CD14-positive monocyte (primary cell): ENCODE measurements around the gene NECAB3. TPM values are rescaled to one million over a fixed set of nuclear protein-coding genes. Genes with fewer than 3 reads are reported as not detected.

Experiments used
- DNase-seq, 3 donors: peaks; one replicate each; pipeline ENCODE4 v3.0.0-alpha.2; 2011 to 2022
- H2AFZ ChIP-seq: 2 replicates; pipeline ENCODE4 v1.6.0; 2012; ENCODE audit warnings: mild to moderate bottlenecking, low read depth, low read length, inconsistent platforms; ENCODE audit not compliant: insufficient read depth, poor library complexity, severe bottlenecking
- H3K27ac ChIP-seq, 2 donors: 1 replicate in 1 of 2; 2 replicates in 1 of 2; pipeline ENCODE4 v1.5.1; 2012 to 2013; ENCODE audit warnings: low read length in 2 of 2, control low read depth in 1 of 2, inconsistent platforms in 1 of 2, low read depth in 1 of 2, mild to moderate bottlenecking in 1 of 2
- H3K27me3 ChIP-seq, 2 donors: one replicate each; pipeline versions ENCODE4 v1.6.0 to v1.6.1; 2011 to 2013; ENCODE audit warnings: low read length in 2 of 2; ENCODE audit not compliant: control insufficient read depth in 2 of 2, insufficient read depth in 2 of 2
- H3K36me3 ChIP-seq, 2 donors: replicated peaks in 1 of 2; 1 replicate in 1 of 2; 2 replicates in 1 of 2; pipeline versions ENCODE4 v1.5.1 to v1.6.1; 2012 to 2013; ENCODE audit warnings: low read length in 2 of 2, control low read depth in 1 of 2, inconsistent platforms in 1 of 2, mild to moderate bottlenecking in 1 of 2; ENCODE audit not compliant: insufficient read depth in 2 of 2, control insufficient read depth in 1 of 2
- H3K4me1 ChIP-seq, 2 donors: 1 replicate in 1 of 2; 2 replicates in 1 of 2; pipeline versions ENCODE4 v1.5.1 to v1.6.1; 2012 to 2013; ENCODE audit warnings: low read length in 2 of 2, control low read depth in 1 of 2, inconsistent platforms in 1 of 2, mild to moderate bottlenecking in 1 of 2, moderate library complexity in 1 of 2; ENCODE audit not compliant: insufficient read depth in 2 of 2, control insufficient read depth in 1 of 2
- H3K4me2 ChIP-seq: replicated peaks from 2 replicates; pipeline ENCODE3; 2012; ENCODE audit warnings: low read length, moderate library complexity, mild to moderate bottlenecking; ENCODE audit not compliant: poor library complexity, severe bottlenecking; ENCODE audit errors: extremely low read depth
- H3K4me3 ChIP-seq, 3 experiments: fragments of 200-600 bp in 1 of 3; sonication (generic) in 1 of 3; replicated peaks in 1 of 3; 1 replicate in 2 of 3; 2 replicates in 1 of 3; pipeline ENCODE4 v1.5.1; 2011 to 2013; ENCODE audit warnings: low read length in 3 of 3, mild to moderate bottlenecking in 3 of 3, control low read depth in 2 of 3, low read depth in 2 of 3, inconsistent platforms in 1 of 3, moderate library complexity in 1 of 3
- H3K79me2 ChIP-seq: 2 replicates; pipeline ENCODE4 v1.6.0; 2012; ENCODE audit warnings: mild to moderate bottlenecking, control low read depth, inconsistent platforms, low read length, moderate library complexity; ENCODE audit not compliant: insufficient read depth
- H3K9ac ChIP-seq: 2 replicates; pipeline ENCODE4 v1.6.0; 2017; ENCODE audit warnings: low read length, mild to moderate bottlenecking; ENCODE audit not compliant: insufficient read depth, poor library complexity, severe bottlenecking
- H3K9me3 ChIP-seq, 2 donors: replicated peaks in 1 of 2; 1 replicate in 1 of 2; 2 replicates in 1 of 2; pipeline versions ENCODE4 v1.5.1 to v1.6.1; 2012 to 2013; ENCODE audit warnings: low read length in 2 of 2, control low read depth in 1 of 2; ENCODE audit not compliant: control insufficient read depth in 1 of 2, insufficient read depth in 1 of 2
- H4K20me1 ChIP-seq: 2 replicates; pipeline ENCODE4 v1.6.0; 2012; ENCODE audit warnings: mild to moderate bottlenecking, low read length, control low read depth, moderate library complexity; ENCODE audit not compliant: insufficient read depth
- H3K27ac Mint-ChIP-seq, 7 donors: one replicate each; pipeline ENCODE4 v1.8.0; 2020; ENCODE audit warnings: mild to moderate bottlenecking in 7 of 7, mixed read lengths in 7 of 7, moderate library complexity in 6 of 7, inconsistent platforms in 2 of 7
- H3K27me3 Mint-ChIP-seq, 3 donors: one replicate each; pipeline ENCODE4 v1.8.0; 2021 to 2022; ENCODE audit warnings: low read depth in 3 of 3, mild to moderate bottlenecking in 3 of 3, mixed read lengths in 3 of 3, moderate library complexity in 3 of 3, inconsistent platforms in 1 of 3
- H3K36me3 Mint-ChIP-seq, 2 donors: one replicate each; pipeline ENCODE4 v1.8.0; 2020; ENCODE audit warnings: mixed read lengths in 2 of 2, inconsistent platforms in 1 of 2, mild to moderate bottlenecking in 1 of 2
- H3K4me1 Mint-ChIP-seq: one replicate; pipeline ENCODE4 v1.8.0; 2020; ENCODE audit warnings: mild to moderate bottlenecking, mixed read lengths
- H3K4me3 Mint-ChIP-seq, 2 donors: one replicate each; pipeline ENCODE4 v1.8.0; 2020; ENCODE audit warnings: mild to moderate bottlenecking in 2 of 2, mixed read lengths in 2 of 2, moderate library complexity in 1 of 2
- H3K9me3 Mint-ChIP-seq, 7 donors: one replicate each; pipeline ENCODE4 v1.8.0; 2020 to 2022; ENCODE audit warnings: mixed read lengths in 7 of 7, mild to moderate bottlenecking in 6 of 7, moderate library complexity in 6 of 7, inconsistent platforms in 2 of 7
- CTCF ChIP-seq: fragments of 200-600 bp; IDR thresholded peaks from one replicate; pipeline ENCODE4 v1.8.0; 2022; ENCODE audit warnings: antibody characterized with exemption, mild to moderate bottlenecking
- WGBS: methylation state at CpG from one replicate; pipeline ENCODE4 v1.1.5; 2013; ENCODE audit warnings: missing lambda C conversion rate; ENCODE audit not compliant: insufficient coverage; 5-methylcytosine and 5-hydroxymethylcytosine counted together
- intact Hi-C, 2 donors: fragments of 100-400 bp; cut with micrococcal nuclease; formaldehyde crosslinking; loops; one replicate each; pipeline versions ENCODE4 v1.15.0 to v1.15.1; 2023
- polyA plus RNA-seq, 3 donors: library from polyadenylated mRNA; depleted of rRNA in 1 of 3; unstranded in 2 of 3; stranded (reverse) in 1 of 3; fragments of 300-500 nt in 2 of 3; fragments of >200 nt in 1 of 3; fragmentation: Illumina TruSeq in 2 of 3; gene quantifications; 1 replicate in 2 of 3; 2 replicates in 1 of 3; pipeline ENCODE4 v1.2.3, GENCODE V29; 2012 to 2021

The NECAB3 gene
- polyA plus RNA-seq, 3 donors: 1.3 to 12.8 (median 1.8) TPM

- WGBS: 96% methylated on average over 2 of the region's 2 CpGs
- peaks cover 37 to 54% of the 10 kb centered on the region in 2 donors for H3K4me1 ChIP-seq
These were observed 9.5 kb downstream of the NECAB3 start for GRCh38 chr20:33664762-33665144.

GRCh38 chr20:33664085-33664761 is 10.0 kb downstream of the NECAB3 start:
- intact Hi-C loops: loop anchor here (5.0 to 10.0 kb wide), 3 partner anchors 179 to 331 kb away; partner anchors contain the start of gene RALY (in 2 of the 2)

More at GRCh38 chr20:33664762-33665144, 9.5 kb downstream of the NECAB3 start:
- Histone ChIP-seq H4K20me1 (peaks cover 9% of the 10 kb centered on the region), H3K79me2 (no peaks in the 10 kb centered on the region), H3K36me3 (no peaks in the 10 kb centered on the region), H3K9ac (no peak overlapping the region), H2AFZ (no peak overlapping the region), H3K9me3 (no peaks in the 10 kb centered on the region), H3K27ac (no peak overlapping the region), H3K4me3 (no peak overlapping the region), H3K4me2 (no peak overlapping the region), H3K27me3 (no peaks in the 10 kb centered on the region)
- peaks cover 0 to 3% (median 0%) of the 10 kb centered on the region in 7 donors for H3K9me3 Mint-ChIP-seq
- intact Hi-C loops: loop anchor here (5.0 to 10.0 kb wide), 5 partner anchors 68 to 330 kb away; partner anchors contain the start of genes RALY (in 2 of the 2) and ZNF341 (in 1 of the 2)
- H3K4me1 Mint-ChIP-seq: peaks cover 38% of the 10 kb centered on the region
- TF ChIP-seq CTCF: no peak
- peak overlapping the region; percentile 7 to 55 for H3K4me3 Mint-ChIP-seq
- no peak for DNase-seq
- peaks cover 2 to 3% (median 2%) of the 10 kb centered on the region in 3 donors for H3K27me3 Mint-ChIP-seq
- peaks cover 3 to 10% of the 10 kb centered on the region in 2 donors for H3K36me3 Mint-ChIP-seq
- peak overlapping the region in 3 of 7 donors; percentile 13 to 64 (median 27) for H3K27ac Mint-ChIP-seq

More at GRCh38 chr20:33664085-33664761, 10.0 kb downstream of the NECAB3 start:
- 65% methylated on average over 9 of the region's 9 CpGs for WGBS
- DNase-seq: no peak
- H3K36me3 ChIP-seq: no peaks in the 10 kb centered on the region
- peak overlapping the region; percentile 99 for H2AFZ ChIP-seq
- peaks cover 38% of the 10 kb centered on the region for H3K4me1 Mint-ChIP-seq
- no peak for TF ChIP-seq CTCF
- no peaks in the 10 kb centered on the region for H3K9me3 ChIP-seq
- peak overlapping the region; percentile 30 to 81 (median 68) for H3K27ac Mint-ChIP-seq
- peak overlapping the region; percentile 59 for H3K9ac ChIP-seq
- H3K79me2 ChIP-seq: no peaks in the 10 kb centered on the region
- peak overlapping the region; percentile 62 to 78 for H3K27ac ChIP-seq
- peaks cover 3 to 4% of the 10 kb centered on the region in 2 donors for H3K36me3 Mint-ChIP-seq
- H4K20me1 ChIP-seq: peaks cover 9% of the 10 kb centered on the region
- peak overlapping the region; percentile 91 for H3K4me2 ChIP-seq
- peaks cover 2 to 3% (median 2%) of the 10 kb centered on the region in 3 donors for H3K27me3 Mint-ChIP-seq
- H3K4me3 Mint-ChIP-seq: peak overlapping the region; percentile 82 to 91
- H3K4me3 ChIP-seq: peak overlapping the region; percentile 35 to 91 (median 76)
- no peaks in the 10 kb centered on the region for H3K27me3 ChIP-seq
- H3K9me3 Mint-ChIP-seq: peaks cover 0 to 3% (median 0%) of the 10 kb centered on the region in 7 donors
- H3K4me1 ChIP-seq: peaks cover 37 to 54% of the 10 kb centered on the region in 2 donors
